Esophagus squamous epithelium (tissue), 4 donors: Measurements from ENCODE around the gene ZBTB45.

ENCODE experiments used
- CTCF ChIP-seq, 6 experiments: fragments of 450-650 bp in 4 of 6; fragments of 200-600 bp in 2 of 6; sonication (generic) in 2 of 6; IDR thresholded peaks; one replicate each; pipeline ENCODE4 v1.5.1; 2016 to 2019; ENCODE audit warnings: antibody characterized with exemption in 6 of 6, mild to moderate bottlenecking in 4 of 6, moderate library complexity in 4 of 6
- POLR2A ChIP-seq, 4 donors: fragments of 450-650 bp; IDR thresholded peaks; one replicate each; pipeline ENCODE4 v1.6.1; 2017; ENCODE audit warnings: antibody characterized with exemption in 4 of 4, mild to moderate bottlenecking in 4 of 4, moderate library complexity in 3 of 4

DNA sequence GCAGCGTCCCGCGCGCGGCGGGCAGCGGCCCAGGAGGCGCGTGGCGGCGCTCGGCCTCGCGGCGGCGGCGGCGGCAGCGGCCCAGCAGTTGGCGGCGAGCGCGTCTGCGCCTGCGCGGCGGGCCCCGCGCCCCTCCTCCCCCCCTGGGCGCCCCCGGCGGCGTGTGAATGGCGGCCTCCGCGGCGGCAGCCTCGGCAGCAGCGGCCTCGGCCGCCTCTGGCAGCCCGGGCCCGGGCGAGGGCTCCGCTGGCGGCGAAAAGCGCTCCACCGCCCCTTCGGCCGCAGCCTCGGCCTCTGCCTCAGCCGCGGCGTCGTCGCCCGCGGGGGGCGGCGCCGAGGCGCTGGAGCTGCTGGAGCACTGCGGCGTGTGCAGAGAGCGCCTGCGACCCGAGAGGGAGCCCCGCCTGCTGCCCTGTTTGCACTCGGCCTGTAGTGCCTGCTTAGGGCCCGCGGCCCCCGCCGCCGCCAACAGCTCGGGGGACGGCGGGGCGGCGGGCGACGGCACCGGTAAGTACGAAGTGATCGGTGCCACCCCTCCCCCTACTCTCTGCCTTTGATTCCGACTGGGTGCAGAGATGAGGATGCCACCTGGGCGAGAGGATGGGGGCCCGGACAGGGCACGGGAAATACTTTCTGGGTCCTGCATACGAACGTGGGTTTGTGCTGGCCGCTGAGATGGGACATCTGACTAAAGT lies 25.1 kb upstream of the ZBTB45 start:
- TF ChIP-seq CTCF (IDR thresholded peaks at IDR 0.05) = no peak
- TF ChIP-seq POLR2A (IDR thresholded peaks at IDR 0.05) = no peak
